Endothelial cell (in vitro differentiated cells): ENCODE measurements around the gene BEAN1. TPM values are rescaled to one million over a fixed set of nuclear protein-coding genes. Genes with fewer than 3 reads are reported as not detected.
A peak's percentile ranks its signal among the peaks of the same experiment; 100 is the strongest.
"Not testable (repeated sequence)": the region's sequence is repeated elsewhere in the genome, so short reads cannot be mapped to it uniquely, and the experiment has no call there.

ENCODE experiments used
- DNase-seq: peaks from one replicate; pipeline ENCODE4 v3.0.0; 2021; ENCODE audit warnings: low spot score
- H3K27ac Mint-ChIP-seq: one replicate; pipeline ENCODE4 v1.8.0; 2021; ENCODE audit warnings: mixed read lengths, inconsistent platforms; ENCODE audit not compliant: unreplicated experiment
- H3K27me3 Mint-ChIP-seq: one replicate; pipeline ENCODE4 v1.8.0; 2021; ENCODE audit warnings: mild to moderate bottlenecking, moderate library complexity, mixed read lengths, inconsistent platforms; ENCODE audit not compliant: unreplicated experiment
- H3K36me3 Mint-ChIP-seq: one replicate; pipeline ENCODE4 v1.8.0; 2021; ENCODE audit warnings: mild to moderate bottlenecking, low read depth, mixed read lengths, inconsistent platforms; ENCODE audit not compliant: unreplicated experiment
- H3K4me1 Mint-ChIP-seq: one replicate; pipeline ENCODE4 v1.8.0; 2021; ENCODE audit warnings: mild to moderate bottlenecking, mixed read lengths, inconsistent platforms; ENCODE audit not compliant: unreplicated experiment
- H3K4me3 Mint-ChIP-seq: one replicate; pipeline ENCODE4 v1.8.0; 2021; ENCODE audit warnings: mild to moderate bottlenecking, mixed read lengths, inconsistent platforms; ENCODE audit not compliant: unreplicated experiment
- H3K9me3 Mint-ChIP-seq: one replicate; pipeline ENCODE4 v1.8.0; 2021; ENCODE audit warnings: mixed read lengths, inconsistent platforms; ENCODE audit not compliant: unreplicated experiment
- CTCF ChIP-seq: fragments of 200-600 bp; sonication (generic); IDR thresholded peaks from one replicate; pipeline ENCODE4 v1.5.0; 2021; ENCODE audit warnings: antibody characterized with exemption; ENCODE audit not compliant: unreplicated experiment
- total RNA-seq: library from RNA; stranded (reverse); fragmentation: NEBNext Ultra II Directional; extraction: Animal tissue kit (Norgen Biotek cat#: 25700); gene quantifications from one replicate; pipeline ENCODE4 v1.2.1, GENCODE V29; 2021; ENCODE audit not compliant: unreplicated experiment

The BEAN1 gene
- total RNA-seq, 1 donor from 2014 or later: 0.49 TPM

GRCh38 chr16:66459878-66460277 is 32.8 kb downstream of the BEAN1 start:
- no peaks in the 10 kb centered on the region for H3K36me3 Mint-ChIP-seq
- H3K4me3 Mint-ChIP-seq: no peak overlapping the region
- no peak overlapping the region for H3K27ac Mint-ChIP-seq
- no peak for DNase-seq
- no peaks in the 10 kb centered on the region for H3K9me3 Mint-ChIP-seq
- no peaks in the 10 kb centered on the region for H3K4me1 Mint-ChIP-seq
- no peak for TF ChIP-seq CTCF
- H3K27me3 Mint-ChIP-seq: peaks cover 9% of the 10 kb centered on the region

GRCh38 chr16:66460703-66461102 is 33.6 kb downstream of the BEAN1 start:
- no peaks in the 10 kb centered on the region for H3K36me3 Mint-ChIP-seq
- H3K4me1 Mint-ChIP-seq: no peaks in the 10 kb centered on the region
- no peaks in the 10 kb centered on the region for H3K9me3 Mint-ChIP-seq
- H3K4me3 Mint-ChIP-seq: no peak overlapping the region
- TF ChIP-seq CTCF: no peak
- peaks cover 9% of the 10 kb centered on the region for H3K27me3 Mint-ChIP-seq
- no peak overlapping the region for H3K27ac Mint-ChIP-seq
- no peak for DNase-seq

GRCh38 chr16:66462912-66463311 is 35.8 kb downstream of the BEAN1 start:
- H3K27ac Mint-ChIP-seq: no peak overlapping the region
- TF ChIP-seq CTCF: no peak
- peaks cover 5% of the 10 kb centered on the region for H3K27me3 Mint-ChIP-seq
- H3K4me1 Mint-ChIP-seq: peaks cover 3% of the 10 kb centered on the region
- no peak for DNase-seq
- no peak overlapping the region for H3K4me3 Mint-ChIP-seq
- H3K36me3 Mint-ChIP-seq: peaks cover 6% of the 10 kb centered on the region
- H3K9me3 Mint-ChIP-seq: no peaks in the 10 kb centered on the region

- Mint-ChIP-seq H3K27me3 (peaks cover 10% of the 10 kb centered on the region), H3K4me1 (peaks cover 26% of the 10 kb centered on the region)
- not testable (repeated sequence) for H3K4me3 Mint-ChIP-seq, H3K36me3 Mint-ChIP-seq, H3K9me3 Mint-ChIP-seq, H3K27ac Mint-ChIP-seq, DNase-seq
These were observed 38.9 kb downstream of the BEAN1 start for GRCh38 chr16:66465946-66466345.

- H3K36me3 Mint-ChIP-seq, H3K4me3 Mint-ChIP-seq, H3K9me3 Mint-ChIP-seq, DNase-seq, H3K27ac Mint-ChIP-seq: not testable (repeated sequence)
- peaks cover 10% of the 10 kb centered on the region for H3K27me3 Mint-ChIP-seq
- peaks cover 33% of the 10 kb centered on the region for H3K4me1 Mint-ChIP-seq
These were observed 39.5 kb downstream of the BEAN1 start for GRCh38 chr16:66466636-66467035.

GRCh38 chr16:66467611-66468010 is 40.5 kb downstream of the BEAN1 start:
- H3K36me3 Mint-ChIP-seq: peaks cover 6% of the 10 kb centered on the region
- no peak for TF ChIP-seq CTCF
- no peaks in the 10 kb centered on the region for H3K9me3 Mint-ChIP-seq
- peaks cover 10% of the 10 kb centered on the region for H3K27me3 Mint-ChIP-seq
- H3K4me3 Mint-ChIP-seq: no peak overlapping the region
- no peak for DNase-seq
- peaks cover 38% of the 10 kb centered on the region for H3K4me1 Mint-ChIP-seq
- H3K27ac Mint-ChIP-seq: peak overlapping the region; percentile 5
